ENCODE measurements around the gene DENND5A. TPM values are rescaled to one million over a fixed set of nuclear protein-coding genes. Genes with fewer than 3 reads are reported as not detected.
"Not testable (repeated sequence)": the region's sequence is repeated elsewhere in the genome, so short reads cannot be mapped to it uniquely, and the experiment has no call there.

DENND5A gene
- total RNA-seq, 2 donors from 2014 or later: 22.1 to 31.3 TPM

GRCh38 chr11:9266132-9266736, 1.1 kb upstream of the DENND5A start:
- no peak overlapping the region for H3K4me3 ChIP-seq
- no peaks in the 10 kb centered on the region for H3K36me3 ChIP-seq (replicated peaks in 1 of 2; ENCODE audit: insufficient read depth in 1 of 2, low read depth in 2 of 2)
- TF ChIP-seq, protein P1, sequence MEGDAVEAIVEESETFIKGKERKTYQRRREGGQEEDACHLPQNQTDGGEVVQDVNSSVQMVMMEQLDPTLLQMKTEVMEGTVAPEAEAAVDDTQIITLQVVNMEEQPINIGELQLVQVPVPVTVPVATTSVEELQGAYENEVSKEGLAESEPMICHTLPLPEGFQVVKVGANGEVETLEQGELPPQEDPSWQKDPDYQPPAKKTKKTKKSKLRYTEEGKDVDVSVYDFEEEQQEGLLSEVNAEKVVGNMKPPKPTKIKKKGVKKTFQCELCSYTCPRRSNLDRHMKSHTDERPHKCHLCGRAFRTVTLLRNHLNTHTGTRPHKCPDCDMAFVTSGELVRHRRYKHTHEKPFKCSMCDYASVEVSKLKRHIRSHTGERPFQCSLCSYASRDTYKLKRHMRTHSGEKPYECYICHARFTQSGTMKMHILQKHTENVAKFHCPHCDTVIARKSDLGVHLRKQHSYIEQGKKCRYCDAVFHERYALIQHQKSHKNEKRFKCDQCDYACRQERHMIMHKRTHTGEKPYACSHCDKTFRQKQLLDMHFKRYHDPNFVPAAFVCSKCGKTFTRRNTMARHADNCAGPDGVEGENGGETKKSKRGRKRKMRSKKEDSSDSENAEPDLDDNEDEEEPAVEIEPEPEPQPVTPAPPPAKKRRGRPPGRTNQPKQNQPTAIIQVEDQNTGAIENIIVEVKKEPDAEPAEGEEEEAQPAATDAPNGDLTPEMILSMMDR (IDR thresholded peaks at IDR 0.05): no peak
- TF ChIP-seq POLR2A (IDR thresholded peaks at IDR 0.05): peak in 1 of 3 donors; percentile 3
- H3K27me3 ChIP-seq: no peaks in the 10 kb centered on the region
- peaks cover 23% of the 10 kb centered on the region for H3K4me1 ChIP-seq
- WGBS, 2 donors: 52 to 57% methylated on average over 13 of the region's 13 CpGs
- intact Hi-C loops (cut with DNase I): no loop called here
- peak overlapping the region; percentile 95 to 99 (median 97) for H3K27ac ChIP-seq
- ATAC-seq (peak; percentile 52), DNase-seq (peak; percentile 33 to 59 (median 40))
- no peaks in the 10 kb centered on the region for H3K9me3 ChIP-seq

DNA sequence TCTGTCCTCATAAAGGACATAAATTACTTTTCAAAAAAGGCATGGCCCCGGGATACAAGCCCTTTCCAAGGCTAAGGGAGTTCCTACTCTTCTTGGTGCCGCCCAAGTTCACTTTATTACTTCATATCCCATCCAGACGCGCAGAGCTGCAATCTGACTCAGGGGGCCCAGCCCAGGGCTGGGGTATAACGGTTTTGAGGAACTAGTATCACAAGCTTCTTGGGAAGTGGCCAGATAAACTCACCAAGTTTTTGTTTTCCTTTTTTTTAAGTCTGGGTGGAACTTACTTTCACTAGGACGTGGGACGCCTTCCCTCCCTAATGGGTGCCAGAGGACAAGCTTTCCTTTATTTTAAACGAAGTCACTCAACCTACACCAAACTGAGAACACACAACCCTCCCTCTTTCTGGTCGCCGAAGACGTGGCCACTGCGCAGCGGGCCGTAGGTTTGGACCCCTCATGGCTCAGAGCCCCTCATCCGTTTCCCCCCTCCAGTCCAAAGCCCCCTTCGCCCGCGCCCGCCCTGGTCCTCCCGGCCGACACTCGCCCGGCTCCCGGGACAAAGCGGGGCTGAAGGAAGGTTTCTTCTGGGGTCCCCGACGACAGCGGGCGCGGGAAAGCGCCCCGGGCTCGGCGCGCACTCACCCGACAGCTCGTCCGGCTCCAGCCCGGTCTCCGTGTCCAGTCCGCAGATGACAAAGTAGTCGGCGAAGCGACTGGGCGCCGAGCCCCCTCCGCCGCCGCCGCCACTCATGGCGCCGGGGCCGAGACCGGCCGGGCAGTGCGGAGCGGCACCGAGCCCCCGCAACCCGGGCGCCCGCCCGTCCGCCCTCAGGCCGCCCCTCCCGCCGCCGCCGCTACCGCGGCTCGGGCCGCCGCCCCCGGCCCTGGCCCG, 587 bp downstream of the DENND5A start:
- Histone ChIP-seq H3K27me3 (no peaks in the 10 kb centered on the region), H3K4me3 (peak overlapping the region; percentile 83 to 90), H3K4me1 (peaks cover 28% of the 10 kb centered on the region), H3K36me3 (replicated peaks in 1 of 2; ENCODE audit: insufficient read depth in 1 of 2, low read depth in 2 of 2) (no peaks in the 10 kb centered on the region), H3K27ac (peak overlapping the region; percentile 95 to 99 (median 97)), H3K9me3 (no peaks in the 10 kb centered on the region)
- DNase-seq (peak; percentile 37 to 76 (median 44)), ATAC-seq (peak; percentile 49)
- TF ChIP-seq POLR2A (IDR thresholded peaks at IDR 0.05): peak; percentile 7 to 53 (median 40)
- TF ChIP-seq, protein P1 (IDR thresholded peaks at IDR 0.05): no peak
- intact Hi-C loops (cut with DNase I): no loop called here
- WGBS, 2 donors: 0% methylated on average over 14 to 65 of the region's 76 CpGs

GRCh38 chr11:9263840-9264315, 1.3 kb downstream of the DENND5A start:
- no peak for DNase-seq
- no peak overlapping the region for H3K4me3 ChIP-seq
- no peak for ATAC-seq
- intact Hi-C loops (cut with DNase I): no loop called here
- peak overlapping the region in 3 of 4 donors; percentile 95 to 99 (median 96) for H3K27ac ChIP-seq
- H3K27me3 ChIP-seq: no peaks in the 10 kb centered on the region
- H3K9me3 ChIP-seq: no peaks in the 10 kb centered on the region
- no peak for TF ChIP-seq POLR2A (IDR thresholded peaks at IDR 0.05)
- TF ChIP-seq, protein P1 (IDR thresholded peaks at IDR 0.05): no peak
- H3K4me1 ChIP-seq: peaks cover 28% of the 10 kb centered on the region
- H3K36me3 ChIP-seq (replicated peaks in 1 of 2; ENCODE audit: insufficient read depth in 1 of 2, low read depth in 2 of 2): no peaks in the 10 kb centered on the region
- 26 to 29% methylated on average over 9 of the region's 9 CpGs for WGBS, 2 donors

GRCh38 chr11:9260838-9261146, 4.4 kb downstream of the DENND5A start:
- ATAC-seq; H3K36me3 ChIP-seq (replicated peaks in 1 of 2; ENCODE audit: insufficient read depth in 1 of 2, low read depth in 2 of 2); H3K27me3 ChIP-seq; DNase-seq; H3K4me3 ChIP-seq; intact Hi-C loops (cut with DNase I); H3K9me3 ChIP-seq; H3K27ac ChIP-seq: not testable (repeated sequence)
- WGBS, 2 donors: 68 to 70% methylated on average over 2 of the region's 2 CpGs
- H3K4me1 ChIP-seq: peaks cover 17% of the 10 kb centered on the region

GRCh38 chr11:9259981-9260837, 4.9 kb downstream of the DENND5A start:
- Histone ChIP-seq H3K9me3 (no peaks in the 10 kb centered on the region), H3K4me1 (peaks cover 14% of the 10 kb centered on the region), H3K27ac (no peak overlapping the region), H3K4me3 (no peak overlapping the region), H3K27me3 (no peaks in the 10 kb centered on the region), H3K36me3 (replicated peaks in 1 of 2; ENCODE audit: insufficient read depth in 1 of 2, low read depth in 2 of 2) (no peaks in the 10 kb centered on the region)
- DNase-seq (no peak), ATAC-seq (no peak)
- 52 to 79% methylated on average over 4 of the region's 4 CpGs for WGBS, 2 donors
- intact Hi-C loops (cut with DNase I): no loop called here
- TF ChIP-seq POLR2A (IDR thresholded peaks at IDR 0.05): no peak
- TF ChIP-seq, protein P1 (IDR thresholded peaks at IDR 0.05): peak in 1 of 7 experiments; percentile 4

GRCh38 chr11:9258279-9258678, 6.9 kb downstream of the DENND5A start:
- H3K4me1 ChIP-seq: peaks cover 14% of the 10 kb centered on the region
- ATAC-seq; DNase-seq; H3K27ac ChIP-seq; intact Hi-C loops (cut with DNase I); H3K27me3 ChIP-seq; H3K4me3 ChIP-seq; H3K9me3 ChIP-seq; H3K36me3 ChIP-seq (replicated peaks in 1 of 2; ENCODE audit: insufficient read depth in 1 of 2, low read depth in 2 of 2): not testable (repeated sequence)
- WGBS, 2 donors: 95 to 98% methylated on average over 4 of the region's 4 CpGs

All from body of pancreas (tissue), 4 donors.